ENCODE data around the gene KLHL29.

Gene KLHL29

DNA sequence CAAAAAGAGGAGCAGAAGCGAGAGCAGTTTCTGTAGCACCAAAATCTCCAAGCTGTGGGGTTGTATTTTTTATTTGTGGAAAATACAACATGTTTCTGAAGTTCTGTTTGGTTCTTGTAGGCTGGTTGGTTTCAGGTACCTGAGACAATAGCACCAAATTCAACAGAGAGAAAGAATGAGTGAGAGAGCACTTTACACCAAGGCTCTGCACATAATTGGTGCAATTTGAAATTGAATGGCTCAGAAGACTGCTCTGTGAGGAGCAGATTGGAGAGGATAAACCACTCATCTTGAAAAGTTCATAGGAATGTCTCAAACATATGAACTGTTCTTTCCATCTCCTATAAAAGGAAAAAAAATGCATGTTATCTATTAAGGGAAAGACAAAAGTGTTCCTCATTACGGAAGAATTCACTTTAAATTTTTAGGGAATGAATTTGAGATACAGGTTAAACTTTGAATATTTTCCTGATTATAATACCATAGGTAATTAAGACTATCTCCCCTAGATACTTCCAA, 366.8 kb downstream of the KLHL29 start:
- no peak for DNase-seq

- DNase-seq: no peak
Observed at GRCh38 chr2:23753291-23754010, 368.5 kb downstream of the KLHL29 start.

DNA sequence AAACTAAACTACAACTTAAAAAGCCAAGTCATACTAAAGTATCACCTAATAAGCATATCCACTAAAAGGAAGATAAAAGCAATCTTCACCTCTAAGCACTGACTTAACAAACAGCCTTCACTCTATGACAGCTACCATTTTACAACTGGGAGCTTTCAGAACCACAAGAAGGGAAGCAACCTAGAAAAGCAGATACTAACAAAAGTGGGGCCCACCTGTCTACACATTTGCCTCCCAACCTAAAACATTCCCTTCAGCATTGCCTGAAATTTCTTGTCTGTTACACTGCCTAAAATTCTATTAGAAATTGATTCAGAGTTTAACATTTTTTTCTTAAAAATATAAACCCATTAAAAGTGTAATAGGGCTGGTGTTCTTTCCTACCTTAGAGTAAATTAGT, 370.0 kb downstream of the KLHL29 start:
- DNase-seq: no peak

- DNase-seq: no peak
Observed at GRCh38 chr2:23756593-23757292, 371.8 kb downstream of the KLHL29 start.

DNA sequence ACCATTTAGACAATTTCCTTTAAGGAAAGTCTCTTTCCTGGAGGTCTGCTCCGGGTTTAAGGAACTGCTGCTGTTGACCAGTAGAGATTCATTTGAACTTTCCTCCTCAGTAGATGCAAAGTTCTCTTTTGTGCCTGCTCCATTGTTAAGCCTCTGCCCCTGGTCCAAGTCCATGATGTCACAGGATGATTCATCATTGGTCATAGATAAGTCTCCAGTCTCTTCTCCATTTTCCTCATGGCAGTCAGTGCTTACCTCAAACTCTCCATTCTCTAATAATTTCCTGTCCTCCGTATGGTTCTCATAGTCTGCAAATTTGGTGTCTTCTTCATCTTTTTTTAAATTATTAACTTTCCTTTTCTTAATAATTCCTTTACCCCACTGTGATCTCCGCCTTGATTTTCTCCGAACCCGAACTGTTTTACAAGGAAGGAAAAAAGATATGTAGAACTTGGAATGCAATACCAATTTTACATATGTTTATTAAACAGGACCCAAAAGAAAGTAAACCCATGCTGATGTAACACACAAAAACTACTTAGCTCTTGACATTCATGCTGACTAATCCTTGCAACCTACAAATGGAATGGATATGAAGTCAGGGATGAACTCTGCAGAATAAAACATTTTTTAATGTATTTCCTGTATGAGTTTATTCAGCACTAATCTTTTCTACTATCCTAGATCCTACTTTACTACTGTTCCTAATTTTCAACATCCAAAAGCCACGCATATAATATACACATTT, 372.9 kb downstream of the KLHL29 start:
- no peak for DNase-seq
